Measurements from ENCODE around the gene UCK1. TPM values are rescaled to one million over a fixed set of nuclear protein-coding genes. Genes with fewer than 3 reads are reported as not detected.

The UCK1 gene
- total and polyA plus RNA-seq, 2 of the 8 experiments (the other 6 are each of a cell fraction or from before 2014, with no cell fraction given) = 35.1 to 42.0 TPM

DNA sequence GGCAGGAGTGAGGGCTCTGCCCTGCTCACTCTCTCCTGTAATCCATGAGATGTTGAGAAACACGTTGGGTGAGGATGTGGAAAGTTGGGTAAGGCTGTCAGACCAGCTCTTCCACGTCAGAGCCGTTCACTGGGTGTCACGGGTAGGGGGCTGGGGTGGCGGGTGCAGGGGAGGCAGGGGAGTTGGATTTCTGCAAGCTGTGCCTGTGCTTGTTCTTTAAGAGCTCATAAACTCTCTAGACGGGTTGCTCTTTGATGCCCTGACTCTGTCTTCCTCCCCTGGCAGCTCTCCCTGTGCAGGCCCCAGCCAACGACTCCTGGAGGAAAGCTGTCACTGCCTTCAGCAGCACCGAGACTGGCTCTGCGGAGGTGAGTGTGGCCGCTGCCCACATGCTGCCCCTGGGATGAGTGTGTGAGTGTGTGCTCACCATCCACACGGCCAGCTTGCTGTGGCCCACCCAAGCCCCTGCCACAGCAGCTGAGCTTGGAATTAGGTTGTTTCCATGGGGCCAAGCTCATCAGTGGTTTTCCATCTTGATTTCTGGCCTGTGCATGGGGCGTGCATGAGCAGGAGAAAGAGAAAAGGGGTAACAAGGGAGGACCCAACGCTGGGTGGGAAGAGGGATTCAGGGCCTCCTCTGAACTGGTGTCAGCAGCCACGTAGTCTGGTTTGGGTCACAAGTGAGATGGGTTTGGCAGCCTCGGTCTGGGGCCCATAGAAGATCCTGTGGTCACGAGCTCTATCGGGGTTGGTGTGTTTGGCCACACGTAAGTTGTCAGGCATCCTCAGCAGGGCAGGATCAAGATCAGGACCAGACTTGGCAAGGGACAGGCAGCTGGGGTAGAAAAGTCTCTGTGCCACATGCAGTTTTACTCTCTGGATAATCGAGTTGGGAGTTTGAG, 49.4 kb downstream of the UCK1 start:
- Histone ChIP-seq H2AFZ (ENCODE audit: low read length) (no peak overlapping the region), H3K27ac (ENCODE audit: low read depth, low read length) (no peak overlapping the region), H2BK120ac (replicated peaks; ENCODE audit: low read depth, low read length) (no peak overlapping the region), H3K18ac (ENCODE audit: extremely low read depth, low read length) (no peak overlapping the region), H3K4me1 (replicated peaks in 1 of 4; ENCODE audit: control insufficient read depth in 3 of 4, insufficient read depth in 4 of 4, low read length in 3 of 4) (no peaks in the 10 kb centered on the region; a peak in 1 of 7 replicates), H4K8ac (ENCODE audit: extremely low read depth, insufficient read depth, low read length) (peak overlapping the region; percentile 7; the same call in 1 of the 2 replicates), H2BK12ac (ENCODE audit: low read depth, low read length) (no peak overlapping the region), H2AK5ac (ENCODE audit: low read depth, low read length) (no peak overlapping the region), H3K23ac (ENCODE audit: insufficient read length) (no peak overlapping the region), H4K91ac (replicated peaks; ENCODE audit: insufficient read length, low read length) (no peak overlapping the region), H3K23me2 (ENCODE audit: low read depth, low read length) (no peaks in the 10 kb centered on the region), H2BK5ac (ENCODE audit: low read depth, low read length) (no peak overlapping the region; the same call in 1 of the 2 replicates), H3K4ac (replicated peaks; ENCODE audit: insufficient read length, low read depth, low read length) (no peak overlapping the region), H3K56ac (replicated peaks; ENCODE audit: insufficient read length, low read depth, low read length) (no peak overlapping the region), H4K5ac (ENCODE audit: insufficient read length, low read depth, low read length) (no peak overlapping the region), H3K9ac (replicated peaks in 1 of 4; ENCODE audit: extremely low read depth in 1 of 4, low read depth in 3 of 4, low read length in 3 of 4) (no peak overlapping the region), H3K79me2 (ENCODE audit: control insufficient read depth in 1 of 2, insufficient read depth in 2 of 2, low read length in 2 of 2) (peaks cover 0 to 17% of the 10 kb centered on the region in 2 experiments; a peak in 1 of 4 replicates), H2BK15ac (ENCODE audit: low read length) (no peak overlapping the region), H3K4me2 (ENCODE audit: insufficient read depth in 1 of 2, low read depth in 2 of 2, low read length in 2 of 2) (no peak overlapping the region), H2BK20ac (ENCODE audit: low read length) (no peak overlapping the region), H3K14ac (ENCODE audit: insufficient read length) (no peak overlapping the region), H3K27me3 (replicated peaks in 1 of 4; ENCODE audit: control insufficient read depth in 3 of 4, extremely low read depth in 1 of 4, insufficient read depth in 3 of 4, low read length in 3 of 4) (no peaks in the 10 kb centered on the region), H4K20me1 (replicated peaks in 1 of 2; ENCODE audit: control insufficient read depth in 1 of 2, insufficient read depth in 2 of 2, low read length in 2 of 2) (peaks cover 7 to 26% of the 10 kb centered on the region in 2 experiments), H3K36me3 (ENCODE audit: control insufficient read depth in 2 of 4, insufficient read depth in 4 of 4, low read length in 3 of 4) (peaks cover 68 to 96% (median 88%) of the 10 kb centered on the region in 4 experiments), H3K4me3 (ENCODE audit: extremely low read depth in 1 of 4, insufficient read depth in 2 of 4, low read depth in 3 of 4, low read length in 4 of 4) (no peak overlapping the region), H3K9me3 (ENCODE audit: insufficient read depth in 2 of 2, low read depth in 1 of 2, low read length in 1 of 2) (no peaks in the 10 kb centered on the region), H3K79me1 (ENCODE audit: low read depth, low read length) (peaks cover 14% of the 10 kb centered on the region; the same call in 1 of the 2 replicates)
- WGBS, 2 experiments (ENCODE audit: extremely low coverage in 1 of 2, insufficient coverage in 1 of 2, insufficient read length in 1 of 2, insufficient replicate concordance in 2 of 2, low coverage in 1 of 2, low lambda C conversion rate in 2 of 2, missing lambda C conversion rate in 1 of 2) = 89% methylated on average over 19 of the region's 19 CpGs; no CpG with 5 or more reads in 1 of the 2 experiments
- DNase-seq (ENCODE audit: low read depth in 1 of 2, low spot score in 2 of 2) (no peak), FAIRE-seq (no peak)
- POLR2A ChIA-PET (ENCODE audit: partially characterized antibody) = interaction anchor here (0.6 to 1.6 kb wide), 6 partner anchors 11 to 88 kb away, joined by 3 read pairs; no protein-coding TSS in a partner anchor
- CTCF ChIA-PET (ENCODE audit: partially characterized antibody) = interaction anchor here (0.8 to 1.8 kb wide), 6 partner anchors 9 to 114 kb away, joined by 3 to 6 read pairs (median 3); no protein-coding TSS in a partner anchor
- TF ChIP-seq SUZ12 (IDR thresholded peaks at IDR 0.05; ENCODE audit: low read length) = no peak

All from H1 (cell line).